ENCODE measurements around the gene SLC22A15. TPM values are rescaled to one million over a fixed set of nuclear protein-coding genes. Genes with fewer than 3 reads are reported as not detected.

Gene SLC22A15
- polyA plus RNA-seq, 1 donor (not counting 4 experiments of a cell fraction or from before 2014, with no cell fraction given) = 14.9 TPM

GRCh38 chr1:116095027-116095426 is 118.7 kb downstream of the SLC22A15 start:
- Histone ChIP-seq H2AFZ (ENCODE audit: control insufficient read depth, low read length) (no peak overlapping the region), H3K27me3 (ENCODE audit: control insufficient read depth, extremely low read depth, insufficient read depth, low read length) (no peaks in the 10 kb centered on the region), H3K9me1 (ENCODE audit: control insufficient read depth, extremely low read depth, insufficient read depth, low read length) (no peaks in the 10 kb centered on the region), H3K4me3 (ENCODE audit: control insufficient read depth in 2 of 3, extremely low read depth in 1 of 3, insufficient read depth in 2 of 3, low read depth in 1 of 3, low read length in 3 of 3) (no peak overlapping the region), H3K36me3 (ENCODE audit: control insufficient read depth in 2 of 2, extremely low read depth in 1 of 2, insufficient read depth in 2 of 2, low read length in 2 of 2) (peaks cover 2 to 10% of the 10 kb centered on the region in 2 experiments), H3K9me3 (ENCODE audit: control insufficient read depth, low read depth, low read length) (peaks cover 1% of the 10 kb centered on the region), H3K79me2 (ENCODE audit: control insufficient read depth, insufficient read depth, low read length) (no peaks in the 10 kb centered on the region), H3K4me1 (ENCODE audit: control insufficient read depth, extremely low read depth, insufficient read depth, low read length) (no peaks in the 10 kb centered on the region), H4K20me1 (ENCODE audit: control insufficient read depth, extremely low read depth, insufficient read depth, low read length) (no peaks in the 10 kb centered on the region), H3K4me2 (ENCODE audit: control insufficient read depth, extremely low read depth, insufficient read depth, low read depth, low read length) (no peak overlapping the region), H3K27ac (ENCODE audit: control insufficient read depth, insufficient read depth, low read length) (no peak overlapping the region), H3K9ac (ENCODE audit: control insufficient read depth, extremely low read depth, insufficient read depth, low read length) (no peak overlapping the region)
- FAIRE-seq = no peak
- DNase-seq (ENCODE audit: low read depth, low spot score) = no peak
- TF ChIP-seq EZH2 (IDR thresholded peaks at IDR 0.05; ENCODE audit: low read length) (no peak), CTCF (optimal IDR thresholded peaks at IDR 0.05 in 1 of 3, IDR thresholded peaks at IDR 0.05 in 1 of 3, conservative IDR thresholded peaks at IDR 0.05 in 1 of 3; ENCODE audit: extremely low read depth in 1 of 3, insufficient read depth in 2 of 3, low read length in 3 of 3) (no peak)
- dilution Hi-C loops (cut with MboI; ENCODE audit: extremely low pct_ligation_motif_present, low sequenced_read_pairs) = no loop called here

DNA sequence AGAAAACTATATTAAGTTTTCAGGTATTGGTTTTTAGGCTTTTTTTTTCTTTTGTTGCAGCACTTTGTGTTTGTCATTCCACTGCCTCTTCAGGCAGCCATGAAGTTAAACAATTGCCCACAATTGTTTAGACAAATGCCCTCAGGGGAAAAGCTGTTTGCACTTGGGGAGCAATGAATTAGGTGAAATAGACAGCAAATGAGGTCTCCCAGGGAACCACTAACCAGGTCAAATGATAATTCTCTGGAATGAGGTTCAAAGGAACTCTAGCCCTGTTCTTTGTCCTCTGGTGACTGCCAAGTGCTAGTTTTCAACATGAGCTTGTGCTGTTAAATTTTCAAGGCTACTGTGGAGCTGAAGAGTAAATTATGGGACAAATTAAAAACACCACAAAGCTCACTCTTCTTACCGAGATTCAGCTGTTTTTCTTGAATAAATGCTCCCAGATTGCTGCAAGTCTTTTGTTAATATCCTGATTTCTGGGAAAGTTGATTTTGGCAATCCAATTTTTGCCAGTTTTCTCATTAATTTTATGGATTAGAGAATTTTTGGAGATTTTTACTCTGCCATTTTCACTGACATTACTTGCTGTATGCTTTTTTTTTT is 119.8 kb downstream of the SLC22A15 start:
- Histone ChIP-seq H3K27me3 (ENCODE audit: control insufficient read depth, extremely low read depth, insufficient read depth, low read length) (no peaks in the 10 kb centered on the region), H3K9ac (ENCODE audit: control insufficient read depth, extremely low read depth, insufficient read depth, low read length) (no peak overlapping the region), H3K9me1 (ENCODE audit: control insufficient read depth, extremely low read depth, insufficient read depth, low read length) (no peaks in the 10 kb centered on the region), H3K9me3 (ENCODE audit: control insufficient read depth, low read depth, low read length) (no peaks in the 10 kb centered on the region), H3K79me2 (ENCODE audit: control insufficient read depth, insufficient read depth, low read length) (no peaks in the 10 kb centered on the region), H4K20me1 (ENCODE audit: control insufficient read depth, extremely low read depth, insufficient read depth, low read length) (no peaks in the 10 kb centered on the region), H3K27ac (ENCODE audit: control insufficient read depth, insufficient read depth, low read length) (no peak overlapping the region), H3K36me3 (ENCODE audit: control insufficient read depth in 2 of 2, extremely low read depth in 1 of 2, insufficient read depth in 2 of 2, low read length in 2 of 2) (peaks cover 2 to 8% of the 10 kb centered on the region in 2 experiments), H2AFZ (ENCODE audit: control insufficient read depth, low read length) (no peak overlapping the region), H3K4me3 (ENCODE audit: control insufficient read depth in 2 of 3, extremely low read depth in 1 of 3, insufficient read depth in 2 of 3, low read depth in 1 of 3, low read length in 3 of 3) (no peak overlapping the region), H3K4me1 (ENCODE audit: control insufficient read depth, extremely low read depth, insufficient read depth, low read length) (no peaks in the 10 kb centered on the region), H3K4me2 (ENCODE audit: control insufficient read depth, extremely low read depth, insufficient read depth, low read depth, low read length) (no peak overlapping the region)
- FAIRE-seq (no peak), DNase-seq (ENCODE audit: low read depth, low spot score) (no peak)
- dilution Hi-C loops (cut with MboI; ENCODE audit: extremely low pct_ligation_motif_present, low sequenced_read_pairs) = no loop called here
- TF ChIP-seq CTCF (optimal IDR thresholded peaks at IDR 0.05 in 1 of 3, IDR thresholded peaks at IDR 0.05 in 1 of 3, conservative IDR thresholded peaks at IDR 0.05 in 1 of 3; ENCODE audit: extremely low read depth in 1 of 3, insufficient read depth in 2 of 3, low read length in 3 of 3) (no peak), EZH2 (IDR thresholded peaks at IDR 0.05; ENCODE audit: low read length) (no peak)

Data from keratinocyte (primary cell).